ENCODE data around the gene IGIP.
A peak's percentile ranks its signal among the peaks of the same experiment; 100 is the strongest.

Gene IGIP

GRCh38 chr5:140111859-140112551, 13.7 kb upstream of the IGIP start:
- DNase-seq = no peak

GRCh38 chr5:140112685-140113179, 13.0 kb upstream of the IGIP start:
- no peak for DNase-seq

GRCh38 chr5:140113180-140113698, 12.5 kb upstream of the IGIP start:
- DNase-seq = no peak

- DNase-seq = peak; percentile 94 to 98 (median 96)
These were observed 12.0 kb upstream of the IGIP start, which contains the start of gene PURA for GRCh38 chr5:140113699-140114263. Gene PURA (plus strand): TSS chr5:140114109. CDS start chr5:140114182, 73 bp downstream.

GRCh38 chr5:140114341-140115185, 11.2 kb upstream of the IGIP start:
- DNase-seq = peak; percentile 79 to 87 (median 80)

- no peak for DNase-seq
These were observed 10.6 kb upstream of the IGIP start for GRCh38 chr5:140115186-140115500.

GRCh38 chr5:140116716-140117115, 9.0 kb upstream of the IGIP start:
- no peak for DNase-seq

GRCh38 chr5:140117523-140117922, 8.2 kb upstream of the IGIP start:
- DNase-seq = no peak

- peak in 3 of 4 experiments; percentile 10 to 25 (median 13) for DNase-seq
These were observed 7.3 kb upstream of the IGIP start for GRCh38 chr5:140118302-140118936.

- DNase-seq = no peak
These were observed 727 bp downstream of the IGIP start for GRCh38 chr5:140126315-140127012.

- no peak for DNase-seq
These were observed 2.6 kb downstream of the IGIP start for GRCh38 chr5:140128376-140128775.

- DNase-seq = no peak
These were observed 5.4 kb downstream of the IGIP start for GRCh38 chr5:140130949-140131733.

GRCh38 chr5:140131967-140132409, 6.3 kb downstream of the IGIP start:
- DNase-seq = peak; percentile 58 to 83 (median 73)

- DNase-seq = peak in 1 of 4 experiments; percentile 18
These were observed 7.9 kb downstream of the IGIP start for GRCh38 chr5:140133514-140134167.

GRCh38 chr5:140134277-140134935, 8.7 kb downstream of the IGIP start:
- DNase-seq = no peak

- DNase-seq = no peak
These were observed 9.4 kb downstream of the IGIP start for GRCh38 chr5:140135127-140135526.

GRCh38 chr5:140136624-140137023, 10.9 kb downstream of the IGIP start:
- no peak for DNase-seq

- DNase-seq = no peak
These were observed 14.7 kb downstream of the IGIP start for GRCh38 chr5:140140435-140140834.

GRCh38 chr5:140141241-140141640, 15.5 kb downstream of the IGIP start:
- no peak for DNase-seq

GRCh38 chr5:140142246-140142645, 16.5 kb downstream of the IGIP start:
- DNase-seq = no peak
